ENCODE data around the gene STARD13. TPM values are rescaled to one million over a fixed set of nuclear protein-coding genes. Genes with fewer than 3 reads are reported as not detected.

Gene STARD13
- total and polyA plus RNA-seq, 4 experiments from 2014 or later, result 0.36 to 0.44 TPM; not detected in 2

- intact Hi-C loops (cut with micrococcal nuclease), result no loop called here
- no peak for DNase-seq
- Histone ChIP-seq H3K36me3 (ENCODE audit: insufficient read depth, low read length) (no peaks in the 10 kb centered on the region), H3K4me1 (ENCODE audit: insufficient read depth, low read length) (no peaks in the 10 kb centered on the region), H3K27ac (ENCODE audit: low read depth, low read length) (no peak overlapping the region), H3K27me3 (ENCODE audit: insufficient read depth, low read length) (no peaks in the 10 kb centered on the region), H3K9me3 (ENCODE audit: control insufficient read depth in 1 of 2, low read length in 2 of 2) (no peaks in the 10 kb centered on the region), H3K4me3 (ENCODE audit: low read length in 2 of 2) (no peak overlapping the region)
- Mint-ChIP-seq H3K4me1 (no peaks in the 10 kb centered on the region), H3K36me3 (no peaks in the 10 kb centered on the region), H3K27me3 (peaks cover 2 to 3% of the 10 kb centered on the region in 2 donors), H3K27ac (no peak overlapping the region), H3K9me3 (no peaks in the 10 kb centered on the region), H3K4me3 (no peak overlapping the region)
- POLR2A ChIA-PET (ENCODE audit: partially characterized antibody), result no interaction called here
- CTCF ChIA-PET (ENCODE audit: partially characterized antibody), result interaction anchor here (1.0 kb wide), 1 partner anchor 11 kb away, joined by 3 read pairs; no protein-coding TSS in a partner anchor
Measured at GRCh38 chr13:33264620-33264978, 21.0 kb downstream of the STARD13 start.

GRCh38 chr13:33263976-33264619 is 21.5 kb downstream of the STARD13 start:
- ChIA-PET CTCF (ENCODE audit: partially characterized antibody) (no interaction called here), POLR2A (ENCODE audit: partially characterized antibody) (no interaction called here)
- no peaks in the 10 kb centered on the region for H3K4me1 Mint-ChIP-seq
- peaks cover 2 to 3% of the 10 kb centered on the region in 2 donors for H3K27me3 Mint-ChIP-seq
- Histone ChIP-seq H3K27me3 (ENCODE audit: insufficient read depth, low read length) (no peaks in the 10 kb centered on the region), H3K9me3 (ENCODE audit: control insufficient read depth in 1 of 2, low read length in 2 of 2) (no peaks in the 10 kb centered on the region), H3K36me3 (ENCODE audit: insufficient read depth, low read length) (no peaks in the 10 kb centered on the region), H3K4me1 (ENCODE audit: insufficient read depth, low read length) (no peaks in the 10 kb centered on the region), H3K27ac (ENCODE audit: low read depth, low read length) (no peak overlapping the region), H3K4me3 (ENCODE audit: low read length in 2 of 2) (no peak overlapping the region)
- intact Hi-C loops (cut with micrococcal nuclease), result no loop called here
- no peaks in the 10 kb centered on the region for H3K36me3 Mint-ChIP-seq
- DNase-seq, result no peak
- H3K27ac Mint-ChIP-seq, result no peak overlapping the region
- no peaks in the 10 kb centered on the region for H3K9me3 Mint-ChIP-seq
- H3K4me3 Mint-ChIP-seq, result no peak overlapping the region

- Histone ChIP-seq H3K4me3 (ENCODE audit: low read length in 2 of 2) (no peak overlapping the region), H3K9me3 (ENCODE audit: control insufficient read depth in 1 of 2, low read length in 2 of 2) (no peaks in the 10 kb centered on the region), H3K36me3 (ENCODE audit: insufficient read depth, low read length) (no peaks in the 10 kb centered on the region), H3K27ac (ENCODE audit: low read depth, low read length) (no peak overlapping the region), H3K27me3 (ENCODE audit: insufficient read depth, low read length) (no peaks in the 10 kb centered on the region), H3K4me1 (ENCODE audit: insufficient read depth, low read length) (no peaks in the 10 kb centered on the region)
- H3K27ac Mint-ChIP-seq, result no peak overlapping the region
- CTCF ChIA-PET (ENCODE audit: partially characterized antibody), result no interaction called here
- no peaks in the 10 kb centered on the region for H3K4me1 Mint-ChIP-seq
- peaks cover 2 to 3% of the 10 kb centered on the region in 2 donors for H3K27me3 Mint-ChIP-seq
- no peaks in the 10 kb centered on the region for H3K36me3 Mint-ChIP-seq
- DNase-seq, result no peak
- H3K9me3 Mint-ChIP-seq, result no peaks in the 10 kb centered on the region
- POLR2A ChIA-PET (ENCODE audit: partially characterized antibody), result no interaction called here
- intact Hi-C loops (cut with micrococcal nuclease), result no loop called here
- no peak overlapping the region for H3K4me3 Mint-ChIP-seq
Measured at GRCh38 chr13:33263484-33263883, 22.1 kb downstream of the STARD13 start.

GRCh38 chr13:33262997-33263396 is 22.6 kb downstream of the STARD13 start:
- Histone ChIP-seq H3K27ac (ENCODE audit: low read depth, low read length) (no peak overlapping the region), H3K36me3 (ENCODE audit: insufficient read depth, low read length) (no peaks in the 10 kb centered on the region), H3K4me3 (ENCODE audit: low read length in 2 of 2) (no peak overlapping the region), H3K4me1 (ENCODE audit: insufficient read depth, low read length) (no peaks in the 10 kb centered on the region), H3K9me3 (ENCODE audit: control insufficient read depth in 1 of 2, low read length in 2 of 2) (no peaks in the 10 kb centered on the region), H3K27me3 (ENCODE audit: insufficient read depth, low read length) (no peaks in the 10 kb centered on the region)
- Mint-ChIP-seq H3K4me3 (no peak overlapping the region), H3K9me3 (peaks cover 0 to 3% (median 0%) of the 10 kb centered on the region in 8 donors), H3K36me3 (no peaks in the 10 kb centered on the region), H3K27ac (no peak overlapping the region), H3K27me3 (peaks cover 2 to 3% of the 10 kb centered on the region in 2 donors), H3K4me1 (no peaks in the 10 kb centered on the region)
- ChIA-PET POLR2A (ENCODE audit: partially characterized antibody) (no interaction called here), CTCF (ENCODE audit: partially characterized antibody) (no interaction called here)
- DNase-seq, result no peak
- intact Hi-C loops (cut with micrococcal nuclease), result no loop called here

GRCh38 chr13:33262594-33262993 is 23.0 kb downstream of the STARD13 start:
- Mint-ChIP-seq H3K4me3 (no peak overlapping the region), H3K9me3 (peaks cover 0 to 3% (median 0%) of the 10 kb centered on the region in 8 donors), H3K36me3 (no peaks in the 10 kb centered on the region), H3K4me1 (no peaks in the 10 kb centered on the region), H3K27ac (no peak overlapping the region), H3K27me3 (peaks cover 2 to 3% of the 10 kb centered on the region in 2 donors)
- Histone ChIP-seq H3K27ac (ENCODE audit: low read depth, low read length) (no peak overlapping the region), H3K4me1 (ENCODE audit: insufficient read depth, low read length) (no peaks in the 10 kb centered on the region), H3K4me3 (ENCODE audit: low read length in 2 of 2) (no peak overlapping the region), H3K9me3 (ENCODE audit: control insufficient read depth in 1 of 2, low read length in 2 of 2) (no peaks in the 10 kb centered on the region), H3K36me3 (ENCODE audit: insufficient read depth, low read length) (no peaks in the 10 kb centered on the region), H3K27me3 (ENCODE audit: insufficient read depth, low read length) (no peaks in the 10 kb centered on the region)
- ChIA-PET POLR2A (ENCODE audit: partially characterized antibody) (no interaction called here), CTCF (ENCODE audit: partially characterized antibody) (no interaction called here)
- intact Hi-C loops (cut with micrococcal nuclease), result no loop called here
- DNase-seq, result no peak

GRCh38 chr13:33262062-33262487 is 23.5 kb downstream of the STARD13 start:
- POLR2A ChIA-PET (ENCODE audit: partially characterized antibody), result no interaction called here
- H3K27me3 ChIP-seq (ENCODE audit: insufficient read depth, low read length), result no peaks in the 10 kb centered on the region
- H3K4me3 Mint-ChIP-seq, result no peak overlapping the region
- no peak overlapping the region for H3K27ac ChIP-seq (ENCODE audit: low read depth, low read length)
- H3K4me3 ChIP-seq (ENCODE audit: low read length in 2 of 2), result no peak overlapping the region
- no peaks in the 10 kb centered on the region for H3K36me3 ChIP-seq (ENCODE audit: insufficient read depth, low read length)
- H3K4me1 ChIP-seq (ENCODE audit: insufficient read depth, low read length), result no peaks in the 10 kb centered on the region
- H3K9me3 Mint-ChIP-seq, result peaks cover 0 to 3% (median 0%) of the 10 kb centered on the region in 8 donors
- no peak for DNase-seq
- intact Hi-C loops (cut with micrococcal nuclease), result no loop called here
- H3K27ac Mint-ChIP-seq, result peak overlapping the region in 1 of 7 donors; percentile 58
- H3K4me1 Mint-ChIP-seq, result no peaks in the 10 kb centered on the region
- H3K9me3 ChIP-seq (ENCODE audit: control insufficient read depth in 1 of 2, low read length in 2 of 2), result no peaks in the 10 kb centered on the region
- CTCF ChIA-PET (ENCODE audit: partially characterized antibody), result no interaction called here
- peaks cover 2 to 3% of the 10 kb centered on the region in 2 donors for H3K27me3 Mint-ChIP-seq
- H3K36me3 Mint-ChIP-seq, result no peaks in the 10 kb centered on the region

GRCh38 chr13:33261387-33262061 is 24.0 kb downstream of the STARD13 start:
- no peak for DNase-seq
- Histone ChIP-seq H3K36me3 (ENCODE audit: insufficient read depth, low read length) (no peaks in the 10 kb centered on the region), H3K9me3 (ENCODE audit: control insufficient read depth in 1 of 2, low read length in 2 of 2) (no peaks in the 10 kb centered on the region), H3K4me1 (ENCODE audit: insufficient read depth, low read length) (no peaks in the 10 kb centered on the region), H3K27me3 (ENCODE audit: insufficient read depth, low read length) (no peaks in the 10 kb centered on the region), H3K4me3 (ENCODE audit: low read length in 2 of 2) (no peak overlapping the region), H3K27ac (ENCODE audit: low read depth, low read length) (no peak overlapping the region)
- H3K27ac Mint-ChIP-seq, result peak overlapping the region in 1 of 7 donors; percentile 58
- ChIA-PET POLR2A (ENCODE audit: partially characterized antibody) (no interaction called here), CTCF (ENCODE audit: partially characterized antibody) (no interaction called here)
- intact Hi-C loops (cut with micrococcal nuclease), result no loop called here
- peaks cover 4% of the 10 kb centered on the region in 2 donors for H3K27me3 Mint-ChIP-seq
- no peak overlapping the region for H3K4me3 Mint-ChIP-seq
- H3K4me1 Mint-ChIP-seq, result no peaks in the 10 kb centered on the region
- no peaks in the 10 kb centered on the region for H3K36me3 Mint-ChIP-seq
- H3K9me3 Mint-ChIP-seq, result peaks cover 0 to 3% (median 0%) of the 10 kb centered on the region in 8 donors
